H1 (cell line): ENCODE data around the gene RBBP6. TPM values are rescaled to one million over a fixed set of nuclear protein-coding genes. Genes with fewer than 3 reads are reported as not detected.

Experiments
- CHD7 ChIP-seq: fragments of 300-600 bp; sonication (generic); IDR thresholded peaks from 2 replicates; pipeline ENCODE4 v1.7.1; 2012; ENCODE audit warnings: low read length, moderate library complexity, mild to moderate bottlenecking, inconsistent platforms; ENCODE audit not compliant: insufficient replicate concordance
- CTBP2 ChIP-seq: IDR thresholded peaks from 2 replicates; pipeline ENCODE4 v1.7.0; 2011; ENCODE audit warnings: borderline replicate concordance, mild to moderate bottlenecking, moderate library complexity, mixed read lengths, low read length; ENCODE audit not compliant: insufficient read depth, insufficient read length
- KDM1A ChIP-seq: fragments of 200-600, 300-600 bp; sonication (generic); IDR thresholded peaks from 2 replicates; pipeline ENCODE4 v1.7.1; 2016; ENCODE audit warnings: mild to moderate bottlenecking, low read length, borderline replicate concordance
- POLR2AphosphoS5 ChIP-seq: IDR thresholded peaks from 2 replicates; pipeline ENCODE4 v1.6.1; 2011; ENCODE audit warnings: low read depth, low read length
- RFX5 ChIP-seq: IDR thresholded peaks from 2 replicates; pipeline ENCODE4 v1.6.1; 2011; ENCODE audit warnings: low read depth, low read length, improper control_type of control experiment, borderline replicate concordance
- SIN3A ChIP-seq, 2 experiments: IDR thresholded peaks in 1 of 2; conservative IDR thresholded peaks in 1 of 2; 2 replicates each; pipeline ENCODE4 v1.6.1; 2011 to 2012; ENCODE audit warnings: low read length in 2 of 2, improper control_type of control experiment in 1 of 2, low read depth in 1 of 2, mild to moderate bottlenecking in 1 of 2
- SIX5 ChIP-seq: IDR thresholded peaks from 2 replicates; pipeline ENCODE4 v1.6.1; 2011; ENCODE audit warnings: mild to moderate bottlenecking, low read depth, low read length
- TEAD4 ChIP-seq: IDR thresholded peaks from 2 replicates; pipeline ENCODE4 v1.6.1; 2012; ENCODE audit warnings: low read depth, low read length, inconsistent platforms, mixed read lengths
- polyA plus RNA-seq, 7 experiments: library from polyadenylated mRNA; depleted of rRNA in 3 of 7; stranded (reverse) in 5 of 7; unstranded in 2 of 7; fragments of >200 nt in 5 of 7; fragments of 200-250 nt in 2 of 7; gene quantifications; 1 replicate in 5 of 7; 2 replicates in 1 of 7; 4 replicates in 1 of 7; pipeline versions ENCODE4 v1.2.1 to v1.2.3, GENCODE V29; 2011 to 2013; ENCODE audit warnings: missing spikeins in 2 of 7, mixed read lengths in 2 of 7
- total RNA-seq: library from RNA; stranded (reverse); fragmentation: NEBNext Ultra II Directional; extraction: Animal tissue kit (Norgen Biotek cat#: 25700); gene quantifications from 2 replicates; pipeline ENCODE4 v1.2.1, GENCODE V29; 2021

The RBBP6 gene
- total and polyA plus RNA-seq, 2 of the 8 experiments (the other 6 are each of a cell fraction or from before 2014, with no cell fraction given) = 22.5 to 54.5 TPM

GRCh38 chr16:24524855-24525677, 14.3 kb upstream of the RBBP6 start (continued):
- TF ChIP-seq CHD7 (no peak), KDM1A (no peak), TEAD4 (no peak), POLR2AphosphoS5 (no peak), CTBP2 (no peak), RFX5 (no peak), SIN3A (conservative IDR thresholded peaks at IDR 0.05 in 1 of 2, IDR thresholded peaks at IDR 0.05 in 1 of 2; ENCODE audit: low read depth in 1 of 2, low read length in 2 of 2) (no peak), SIX5 (no peak)
